Aorta (tissue), 5 donors: ENCODE data around the gene CCL8. TPM values are rescaled to one million over a fixed set of nuclear protein-coding genes. Genes with fewer than 3 reads are reported as not detected.

Source experiments
- ATAC-seq: fragments of 200-7000 bp; cut with Tn5 transposase; one replicate; pipeline ENCODE4 v1.9.1; 2022; ENCODE audit warnings: moderate library complexity; ENCODE audit not compliant: low FRiP score
- DNase-seq, 2 donors: peaks; one replicate each; pipeline ENCODE4 v3.0.0-alpha.2; 2020
- H3K27ac ChIP-seq, 2 donors: one replicate each; pipeline ENCODE4 v1.5.1; 2013; ENCODE audit warnings: low read length in 2 of 2, mild to moderate bottlenecking in 2 of 2, moderate library complexity in 2 of 2, control low read depth in 1 of 2, inconsistent platforms in 1 of 2, low read depth in 1 of 2
- H3K27me3 ChIP-seq, 2 donors: one replicate each; pipeline ENCODE4 v1.6.1; 2013; ENCODE audit warnings: control low read depth in 1 of 2, low read length in 1 of 2, mild to moderate bottlenecking in 1 of 2, moderate library complexity in 1 of 2; ENCODE audit not compliant: insufficient read depth in 2 of 2, control insufficient read depth in 1 of 2
- H3K36me3 ChIP-seq, 2 donors: one replicate each; pipeline ENCODE4 v1.6.1; 2013; ENCODE audit warnings: control low read depth in 1 of 2, low read length in 1 of 2, mild to moderate bottlenecking in 1 of 2; ENCODE audit not compliant: insufficient read depth in 2 of 2, control insufficient read depth in 1 of 2
- H3K4me1 ChIP-seq, 2 donors: one replicate each; pipeline ENCODE4 v1.6.1; 2013; ENCODE audit warnings: low read length in 2 of 2, control low read depth in 1 of 2, mild to moderate bottlenecking in 1 of 2, moderate library complexity in 1 of 2; ENCODE audit not compliant: insufficient read depth in 2 of 2, control insufficient read depth in 1 of 2
- H3K4me3 ChIP-seq, 2 donors: one replicate each; pipeline ENCODE4 v1.5.1; 2013; ENCODE audit warnings: low read length in 2 of 2, control low read depth in 1 of 2, mild to moderate bottlenecking in 1 of 2
- H3K9me3 ChIP-seq: one replicate; pipeline ENCODE4 v1.6.1; 2013; ENCODE audit warnings: mild to moderate bottlenecking, low read length; ENCODE audit not compliant: control insufficient read depth
- WGBS, 2 donors: extraction: QIAGEN DNeasy Blood & Tissue Kit; methylation state at CpG; one replicate each; pipeline ENCODE4 v1.1.7; 2013; 5-methylcytosine and 5-hydroxymethylcytosine counted together
- intact Hi-C, 2 donors: fragments of 100-400 bp; cut with DNase I; formaldehyde crosslinking; loops; one replicate each; pipeline versions ENCODE4 v1.14.2 to v1.15.0; 2022
- polyA plus RNA-seq, 2 donors: library from polyadenylated mRNA; stranded (reverse); fragments of 200-250 nt; gene quantifications; one replicate each; pipeline ENCODE4 v1.2.3, GENCODE V29; 2013
- total RNA-seq, 2 donors: library from RNA; stranded (reverse); fragmentation: NEBNext Ultra II Directional; extraction: Animal tissue kit (Norgen Biotek cat#: 25700); gene quantifications; one replicate each; pipeline ENCODE4 v1.2.1, GENCODE V29; 2021
- donor health status: healthy with polysubstance abuse.
- donor health status: Bipolar disorder and iron deficiency.
- donor health status: DM: no; HTN: no; CAD: no.
- donor health status: DM: no; HTN: no; CAD: no.
- donor health status: DM: yes; HTN: yes; CAD: no.

CCL8 gene
- total and polyA plus RNA-seq, 4 donors, result 1.9 to 6.6 (median 4.0) TPM

- H3K27ac ChIP-seq, result no peak overlapping the region
- H3K4me1 ChIP-seq, result no peaks in the 10 kb centered on the region
- no peaks in the 10 kb centered on the region for H3K9me3 ChIP-seq
- no peak overlapping the region for H3K4me3 ChIP-seq
- 58 to 65% methylated on average over 4 of the region's 4 CpGs for WGBS, 2 donors
- DNase-seq, result no peak
- intact Hi-C loops, result no loop called here
- no peaks in the 10 kb centered on the region for H3K36me3 ChIP-seq
- H3K27me3 ChIP-seq, result no peaks in the 10 kb centered on the region
- ATAC-seq, result no peak
These were observed 47.4 kb downstream of the CCL8 start for GRCh38 chr17:34366529-34367107.

- intact Hi-C loops, result no loop called here
- no peak overlapping the region for H3K4me3 ChIP-seq
These were observed 48.4 kb downstream of the CCL8 start for GRCh38 chr17:34367486-34368195.

GRCh38 chr17:34368196-34368945 is 49.1 kb downstream of the CCL8 start:
- Histone ChIP-seq H3K36me3 (no peaks in the 10 kb centered on the region), H3K9me3 (no peaks in the 10 kb centered on the region), H3K4me3 (no peak overlapping the region), H3K27ac (no peak overlapping the region), H3K27me3 (no peaks in the 10 kb centered on the region), H3K4me1 (no peaks in the 10 kb centered on the region)
- ATAC-seq (no peak), DNase-seq (no peak)
- WGBS, 2 donors, result 63 to 64% methylated on average over 9 of the region's 9 CpGs
- intact Hi-C loops, result no loop called here

More at GRCh38 chr17:34367486-34368195, 48.4 kb downstream of the CCL8 start:
- 69 to 72% methylated on average over 9 of the region's 9 CpGs for WGBS, 2 donors
- H3K9me3 ChIP-seq, result no peaks in the 10 kb centered on the region
- no peaks in the 10 kb centered on the region for H3K36me3 ChIP-seq
- no peak for DNase-seq
- no peak overlapping the region for H3K27ac ChIP-seq
- H3K4me1 ChIP-seq, result no peaks in the 10 kb centered on the region
- ATAC-seq, result no peak
- H3K27me3 ChIP-seq, result no peaks in the 10 kb centered on the region

- no peaks in the 10 kb centered on the region for H3K9me3 ChIP-seq
- H3K4me3 ChIP-seq, result no peak overlapping the region
- 51 to 55% methylated on average over 4 of the region's 4 CpGs for WGBS, 2 donors
- no peak overlapping the region for H3K27ac ChIP-seq
- intact Hi-C loops, result no loop called here
- H3K36me3 ChIP-seq, result no peaks in the 10 kb centered on the region
- ATAC-seq, result no peak
- no peaks in the 10 kb centered on the region for H3K27me3 ChIP-seq
- no peak for DNase-seq
- H3K4me1 ChIP-seq, result no peaks in the 10 kb centered on the region
These were observed 49.8 kb downstream of the CCL8 start for GRCh38 chr17:34368946-34369500.

- Histone ChIP-seq H3K4me3 (no peak overlapping the region), H3K36me3 (no peaks in the 10 kb centered on the region), H3K27me3 (no peaks in the 10 kb centered on the region), H3K27ac (no peak overlapping the region), H3K4me1 (no peaks in the 10 kb centered on the region), H3K9me3 (no peaks in the 10 kb centered on the region)
- 79 to 81% methylated on average over 3 of the region's 3 CpGs for WGBS, 2 donors
- intact Hi-C loops, result no loop called here
- no peak for DNase-seq
- ATAC-seq, result no peak
These were observed 50.3 kb downstream of the CCL8 start for GRCh38 chr17:34369571-34369970.

GRCh38 chr17:34370376-34370996 is 51.3 kb downstream of the CCL8 start:
- intact Hi-C loops, result no loop called here
- Histone ChIP-seq H3K4me3 (no peak overlapping the region), H3K4me1 (no peaks in the 10 kb centered on the region), H3K9me3 (no peaks in the 10 kb centered on the region), H3K36me3 (no peaks in the 10 kb centered on the region), H3K27me3 (no peaks in the 10 kb centered on the region), H3K27ac (no peak overlapping the region)
- ATAC-seq (no peak), DNase-seq (no peak)
- 92 to 93% methylated on average over 5 of the region's 5 CpGs for WGBS, 2 donors

GRCh38 chr17:34370997-34371395 is 51.8 kb downstream of the CCL8 start:
- Histone ChIP-seq H3K4me3 (no peak overlapping the region), H3K9me3 (no peaks in the 10 kb centered on the region), H3K27ac (no peak overlapping the region), H3K4me1 (no peaks in the 10 kb centered on the region), H3K27me3 (no peaks in the 10 kb centered on the region), H3K36me3 (no peaks in the 10 kb centered on the region)
- DNase-seq, result no peak
- no peak for ATAC-seq
- intact Hi-C loops, result no loop called here
- 47 to 51% methylated on average over 3 of the region's 3 CpGs for WGBS, 2 donors
